ENCODE results near the gene P2RY14.

P2RY14 gene

GRCh38 chr3:151182349-151183079 lies 95.8 kb downstream of the P2RY14 start:
- Histone ChIP-seq H4K91ac (ENCODE audit: low read depth, low read length) (peak overlapping the region; percentile 11), H3K27ac (ENCODE audit: low read depth, low read length) (no peak overlapping the region)
- WGBS (ENCODE audit: extremely low coverage, insufficient coverage, insufficient read length): no CpG with 5 or more reads among the region's 5 CpGs

DNA sequence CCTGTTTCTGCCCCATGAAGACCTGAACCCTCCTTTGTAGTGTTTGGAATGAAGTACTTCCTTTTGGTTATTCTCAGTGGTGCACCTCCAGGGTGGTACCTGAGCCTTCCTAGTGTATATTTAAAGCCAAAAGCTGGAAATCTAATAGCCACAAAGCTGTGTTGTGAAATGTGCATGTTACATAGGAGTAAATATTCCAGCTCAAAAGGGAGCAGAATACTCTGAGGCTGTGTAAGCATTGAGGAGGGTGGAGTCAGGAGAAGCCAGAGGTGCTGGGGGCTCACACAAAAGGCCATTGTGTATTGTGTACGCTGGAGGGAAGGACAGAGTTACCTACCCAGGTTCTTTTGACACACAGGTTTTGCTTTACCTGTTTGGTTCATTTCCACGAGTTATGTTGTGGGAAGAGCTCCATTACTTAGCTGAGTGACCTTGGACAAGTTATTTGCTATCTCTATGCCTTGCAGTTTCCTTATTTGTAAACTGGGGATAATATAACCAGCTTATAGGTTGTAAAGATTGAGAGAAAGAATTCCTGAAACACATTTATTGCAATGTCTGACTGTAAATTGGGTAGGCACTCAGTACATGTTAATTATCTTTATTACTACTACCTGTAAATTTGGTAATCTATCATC lies 100.0 kb downstream of the P2RY14 start:
- WGBS (ENCODE audit: extremely low coverage, insufficient coverage, insufficient read length): no CpG with 5 or more reads among the region's 2 CpGs
- Histone ChIP-seq H3K9me3 (ENCODE audit: insufficient read depth, low read depth, low read length) (no peaks in the 10 kb centered on the region), H2AK5ac (ENCODE audit: low read length) (no peak overlapping the region), H4K91ac (ENCODE audit: low read depth, low read length) (no peak overlapping the region), H3K27me3 (ENCODE audit: insufficient read depth, low read length) (no peaks in the 10 kb centered on the region), H3K4me3 (ENCODE audit: low read depth, low read length) (no peak overlapping the region), H3K79me1 (ENCODE audit: low read length) (peaks cover 2% of the 10 kb centered on the region), H3K27ac (ENCODE audit: low read depth, low read length) (no peak overlapping the region), H3K23ac (ENCODE audit: low read length) (no peak overlapping the region), H3K79me2 (ENCODE audit: control insufficient read depth, insufficient read depth, low read length, poor library complexity) (no peaks in the 10 kb centered on the region), H4K12ac (ENCODE audit: low read depth, low read length) (no peak overlapping the region), H2BK120ac (ENCODE audit: insufficient read depth, low read length, poor library complexity) (no peak overlapping the region), H3K18ac (ENCODE audit: low read length) (no peak overlapping the region), H2AFZ (ENCODE audit: insufficient read depth, low read length, poor library complexity) (no peak overlapping the region), H3K4me1 (ENCODE audit: control insufficient read depth in 1 of 2, insufficient read depth in 2 of 2, low read length in 2 of 2) (peaks cover 0 to 4% of the 10 kb centered on the region in 2 experiments), H3K36me3 (ENCODE audit: control insufficient read depth in 1 of 2, insufficient read depth in 2 of 2, low read length in 2 of 2) (peaks cover 4 to 8% of the 10 kb centered on the region in 2 experiments), H2BK12ac (ENCODE audit: low read length) (no peak overlapping the region), H3K4ac (ENCODE audit: low read depth, low read length) (no peak overlapping the region), H3K9ac (ENCODE audit: low read length) (no peak overlapping the region), H2BK5ac (ENCODE audit: low read depth, low read length, poor library complexity) (no peak overlapping the region), H4K8ac (ENCODE audit: low read depth, low read length) (no peak overlapping the region), H3K4me2 (ENCODE audit: low read length) (no peak overlapping the region), H3K14ac (ENCODE audit: low read length) (no peak overlapping the region)
- no peak for DNase-seq

More at GRCh38 chr3:151182349-151183079, 95.8 kb downstream of the P2RY14 start:
- no peaks in the 10 kb centered on the region for H3K79me2 ChIP-seq (ENCODE audit: control insufficient read depth, insufficient read depth, low read length, poor library complexity)
- H3K14ac ChIP-seq (ENCODE audit: low read length): peak overlapping the region; percentile 48
- no peak overlapping the region for H2BK120ac ChIP-seq (ENCODE audit: insufficient read depth, low read length, poor library complexity)
- no peak overlapping the region for H3K4me3 ChIP-seq (ENCODE audit: low read depth, low read length)
- no peak overlapping the region for H3K23ac ChIP-seq (ENCODE audit: low read length)
- H4K8ac ChIP-seq (ENCODE audit: low read depth, low read length): no peak overlapping the region
- no peak overlapping the region for H3K4me2 ChIP-seq (ENCODE audit: low read length)
- peaks cover 2% of the 10 kb centered on the region for H3K79me1 ChIP-seq (ENCODE audit: low read length)
- no peak overlapping the region for H3K4ac ChIP-seq (ENCODE audit: low read depth, low read length)
- H3K36me3 ChIP-seq (ENCODE audit: control insufficient read depth in 1 of 2, insufficient read depth in 2 of 2, low read length in 2 of 2): peaks cover 10 to 14% of the 10 kb centered on the region in 2 experiments
- peak overlapping the region; percentile 9 for H2BK12ac ChIP-seq (ENCODE audit: low read length)
- no peak overlapping the region for H2AFZ ChIP-seq (ENCODE audit: insufficient read depth, low read length, poor library complexity)
- H3K9me3 ChIP-seq (ENCODE audit: insufficient read depth, low read depth, low read length): no peaks in the 10 kb centered on the region
- peak overlapping the region; percentile 18 for H4K12ac ChIP-seq (ENCODE audit: low read depth, low read length)
- DNase-seq: no peak
- H3K4me1 ChIP-seq (ENCODE audit: control insufficient read depth in 1 of 2, insufficient read depth in 2 of 2, low read length in 2 of 2): peaks cover 0 to 4% of the 10 kb centered on the region in 2 experiments
- no peak overlapping the region for H2AK5ac ChIP-seq (ENCODE audit: low read length)
- peak overlapping the region; percentile 56 for H3K18ac ChIP-seq (ENCODE audit: low read length)
- no peak overlapping the region for H3K9ac ChIP-seq (ENCODE audit: low read length)
- no peaks in the 10 kb centered on the region for H3K27me3 ChIP-seq (ENCODE audit: insufficient read depth, low read length)
- H2BK5ac ChIP-seq (ENCODE audit: low read depth, low read length, poor library complexity): no peak overlapping the region

DNA sequence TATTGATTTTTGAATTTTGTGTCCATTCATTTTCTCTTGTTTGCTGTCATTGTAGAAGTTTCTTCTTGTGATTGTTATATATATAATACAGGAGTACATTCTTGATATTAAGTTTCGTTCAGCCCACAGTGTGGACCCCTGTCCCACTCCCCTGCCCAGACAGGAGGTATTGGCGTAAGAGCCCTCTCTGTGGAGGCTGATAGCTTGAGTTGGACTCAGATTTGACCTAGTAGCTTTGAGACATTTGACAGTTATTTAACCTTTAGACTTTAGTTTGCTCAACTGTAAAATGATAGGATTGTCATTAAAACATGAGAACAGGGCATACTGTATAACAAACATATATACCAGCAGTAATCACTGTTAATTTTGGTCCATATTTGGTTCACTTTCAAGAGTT lies 102.4 kb downstream of the P2RY14 start:
- no peak overlapping the region for H3K14ac ChIP-seq (ENCODE audit: low read length)
- H3K4me1 ChIP-seq (ENCODE audit: control insufficient read depth in 1 of 2, insufficient read depth in 2 of 2, low read length in 2 of 2): no peaks in the 10 kb centered on the region
- no peak overlapping the region for H3K23ac ChIP-seq (ENCODE audit: low read length)
- no peak overlapping the region for H2BK5ac ChIP-seq (ENCODE audit: low read depth, low read length, poor library complexity)
- no peak overlapping the region for H3K9ac ChIP-seq (ENCODE audit: low read length)
- H3K36me3 ChIP-seq (ENCODE audit: control insufficient read depth in 1 of 2, insufficient read depth in 2 of 2, low read length in 2 of 2): peaks cover 11 to 13% of the 10 kb centered on the region in 2 experiments
- H3K79me1 ChIP-seq (ENCODE audit: low read length): no peaks in the 10 kb centered on the region
- H3K18ac ChIP-seq (ENCODE audit: low read length): no peak overlapping the region
- H2AFZ ChIP-seq (ENCODE audit: insufficient read depth, low read length, poor library complexity): no peak overlapping the region
- H4K91ac ChIP-seq (ENCODE audit: low read depth, low read length): no peak overlapping the region
- no peaks in the 10 kb centered on the region for H3K79me2 ChIP-seq (ENCODE audit: control insufficient read depth, insufficient read depth, low read length, poor library complexity)
- WGBS (ENCODE audit: extremely low coverage, insufficient coverage, insufficient read length): no CpG with 5 or more reads among the region's 2 CpGs
- H2BK12ac ChIP-seq (ENCODE audit: low read length): no peak overlapping the region
- no peak overlapping the region for H4K12ac ChIP-seq (ENCODE audit: low read depth, low read length)
- H2AK5ac ChIP-seq (ENCODE audit: low read length): no peak overlapping the region
- no peak overlapping the region for H3K4me3 ChIP-seq (ENCODE audit: low read depth, low read length)
- no peaks in the 10 kb centered on the region for H3K9me3 ChIP-seq (ENCODE audit: insufficient read depth, low read depth, low read length)
- no peaks in the 10 kb centered on the region for H3K27me3 ChIP-seq (ENCODE audit: insufficient read depth, low read length)
- no peak overlapping the region for H2BK120ac ChIP-seq (ENCODE audit: insufficient read depth, low read length, poor library complexity)
- DNase-seq: no peak
- no peak overlapping the region for H4K8ac ChIP-seq (ENCODE audit: low read depth, low read length)
- H3K4ac ChIP-seq (ENCODE audit: low read depth, low read length): no peak overlapping the region
- no peak overlapping the region for H3K4me2 ChIP-seq (ENCODE audit: low read length)
- H3K27ac ChIP-seq (ENCODE audit: low read depth, low read length): no peak overlapping the region

DNA sequence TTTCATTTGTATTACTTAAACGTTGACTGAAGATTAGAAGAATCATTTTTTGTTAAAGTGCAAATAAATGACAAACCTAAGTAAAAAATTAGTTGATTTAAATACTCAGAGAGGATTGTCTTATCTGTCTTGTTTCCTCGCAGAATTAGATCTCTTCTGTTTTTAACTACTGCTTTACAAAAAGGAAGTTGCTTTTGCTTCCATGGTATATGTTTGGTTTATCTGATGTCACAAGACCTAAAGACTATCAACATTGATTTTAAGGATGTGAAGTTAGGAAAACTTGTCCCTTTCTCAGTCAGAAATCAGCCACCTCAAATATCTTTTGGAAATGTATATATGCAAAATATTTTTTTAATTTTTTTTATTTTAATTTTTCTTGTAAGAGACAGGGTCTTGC lies 104.0 kb downstream of the P2RY14 start:
- Histone ChIP-seq H2AFZ (ENCODE audit: insufficient read depth, low read length, poor library complexity) (no peak overlapping the region), H3K4me1 (ENCODE audit: control insufficient read depth in 1 of 2, insufficient read depth in 2 of 2, low read length in 2 of 2) (no peaks in the 10 kb centered on the region), H3K9ac (ENCODE audit: low read length) (no peak overlapping the region), H2BK120ac (ENCODE audit: insufficient read depth, low read length, poor library complexity) (no peak overlapping the region), H4K91ac (ENCODE audit: low read depth, low read length) (no peak overlapping the region), H4K12ac (ENCODE audit: low read depth, low read length) (no peak overlapping the region), H3K14ac (ENCODE audit: low read length) (no peak overlapping the region), H4K8ac (ENCODE audit: low read depth, low read length) (no peak overlapping the region), H3K36me3 (ENCODE audit: control insufficient read depth in 1 of 2, insufficient read depth in 2 of 2, low read length in 2 of 2) (peaks cover 13 to 24% of the 10 kb centered on the region in 2 experiments), H3K4me2 (ENCODE audit: low read length) (no peak overlapping the region), H3K4ac (ENCODE audit: low read depth, low read length) (no peak overlapping the region), H2BK5ac (ENCODE audit: low read depth, low read length, poor library complexity) (no peak overlapping the region), H3K27me3 (ENCODE audit: insufficient read depth, low read length) (no peaks in the 10 kb centered on the region), H2AK5ac (ENCODE audit: low read length) (no peak overlapping the region), H3K79me1 (ENCODE audit: low read length) (no peaks in the 10 kb centered on the region), H3K4me3 (ENCODE audit: low read depth, low read length) (no peak overlapping the region), H3K23ac (ENCODE audit: low read length) (no peak overlapping the region), H3K79me2 (ENCODE audit: control insufficient read depth, insufficient read depth, low read length, poor library complexity) (peaks cover 2% of the 10 kb centered on the region), H2BK12ac (ENCODE audit: low read length) (no peak overlapping the region), H3K18ac (ENCODE audit: low read length) (no peak overlapping the region), H3K9me3 (ENCODE audit: insufficient read depth, low read depth, low read length) (no peaks in the 10 kb centered on the region), H3K27ac (ENCODE audit: low read depth, low read length) (no peak overlapping the region)
- no peak for DNase-seq
- no CpG with 5 or more reads among the region's 2 CpGs for WGBS (ENCODE audit: extremely low coverage, insufficient coverage, insufficient read length)
